Stimulated activated CD8-positive, alpha-beta memory T cell treated with anti-CD3 and anti-CD28 coated beads, Interleukin-7, amount 100 ng/mL, for 4 hours (primary cell): ENCODE results near the gene CISD3.
"Not testable (repeated sequence)": the region's sequence is repeated elsewhere in the genome, so short reads cannot be mapped to it uniquely, and the experiment has no call there.

ENCODE experiments used
- DNase-seq, 2 donors: peaks; one replicate each; pipeline ENCODE4 v3.0.0-alpha.2; 2020; ENCODE audit warnings: low read depth in 2 of 2

The CISD3 gene

DNA sequence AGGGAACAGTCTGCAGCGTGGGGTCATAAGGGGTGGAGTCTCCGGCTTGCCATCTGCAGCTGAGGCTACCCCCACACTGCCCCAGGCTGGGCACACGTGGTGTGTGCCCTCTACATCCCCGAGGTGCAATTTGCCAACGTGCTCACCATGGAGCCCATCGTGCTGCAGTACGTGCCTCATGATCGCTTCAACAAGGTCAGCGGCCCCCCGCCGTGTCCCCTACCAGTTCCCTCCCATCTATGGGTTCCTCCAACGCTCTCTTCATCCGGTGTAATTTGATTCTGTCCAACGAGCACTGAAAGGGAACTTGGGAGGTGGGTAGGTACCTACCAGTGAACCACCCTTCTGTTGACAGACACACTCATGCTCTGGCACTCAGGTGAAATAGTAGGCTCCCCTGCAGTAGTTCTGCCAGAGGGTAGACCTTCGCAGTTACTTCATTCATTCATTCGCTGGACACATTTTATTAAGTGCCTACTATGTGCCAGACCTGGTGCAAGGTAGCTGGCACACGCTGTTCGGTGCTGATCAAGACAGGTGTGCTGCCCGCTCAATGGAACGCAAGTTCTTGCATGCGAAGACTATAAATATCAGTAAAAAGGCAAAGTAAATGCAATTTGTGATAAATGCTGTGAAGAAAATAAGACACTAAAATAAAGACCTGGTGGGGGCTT lies 22.3 kb upstream of the CISD3 start:
- DNase-seq, result no peak

DNA sequence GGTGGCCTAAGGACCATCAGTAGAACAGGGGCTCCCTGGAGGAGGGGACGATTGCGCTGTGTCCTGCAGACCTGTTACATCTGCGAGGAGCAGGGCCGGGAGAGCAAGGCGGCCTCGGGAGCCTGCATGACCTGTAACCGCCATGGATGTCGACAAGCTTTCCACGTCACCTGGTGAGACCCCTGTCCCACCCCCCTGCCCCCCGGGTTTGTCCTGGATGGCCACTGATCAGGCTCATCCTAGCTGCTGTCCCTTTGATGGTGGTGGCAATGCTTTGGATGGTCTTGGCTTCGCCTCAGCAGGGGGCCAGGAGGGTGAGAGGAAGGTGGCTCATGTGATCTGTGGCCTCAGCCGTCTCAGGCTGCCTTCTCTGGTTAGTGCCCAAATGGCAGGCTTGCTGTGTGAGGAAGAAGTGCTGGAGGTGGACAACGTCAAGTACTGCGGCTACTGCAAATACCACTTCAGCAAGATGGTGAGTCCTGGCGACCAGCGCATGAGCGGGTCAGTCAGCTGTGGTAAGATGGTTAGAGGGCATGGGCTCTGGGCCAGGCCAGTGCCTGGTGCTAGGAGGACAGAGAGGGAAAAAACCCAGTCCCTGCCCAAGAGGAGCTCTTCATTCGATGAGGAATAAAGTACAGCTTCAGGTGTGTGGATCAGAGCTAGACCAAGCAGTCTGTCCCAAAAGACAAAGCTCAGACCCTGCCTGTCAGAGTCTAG lies 20.9 kb upstream of the CISD3 start:
- no peak for DNase-seq

DNA sequence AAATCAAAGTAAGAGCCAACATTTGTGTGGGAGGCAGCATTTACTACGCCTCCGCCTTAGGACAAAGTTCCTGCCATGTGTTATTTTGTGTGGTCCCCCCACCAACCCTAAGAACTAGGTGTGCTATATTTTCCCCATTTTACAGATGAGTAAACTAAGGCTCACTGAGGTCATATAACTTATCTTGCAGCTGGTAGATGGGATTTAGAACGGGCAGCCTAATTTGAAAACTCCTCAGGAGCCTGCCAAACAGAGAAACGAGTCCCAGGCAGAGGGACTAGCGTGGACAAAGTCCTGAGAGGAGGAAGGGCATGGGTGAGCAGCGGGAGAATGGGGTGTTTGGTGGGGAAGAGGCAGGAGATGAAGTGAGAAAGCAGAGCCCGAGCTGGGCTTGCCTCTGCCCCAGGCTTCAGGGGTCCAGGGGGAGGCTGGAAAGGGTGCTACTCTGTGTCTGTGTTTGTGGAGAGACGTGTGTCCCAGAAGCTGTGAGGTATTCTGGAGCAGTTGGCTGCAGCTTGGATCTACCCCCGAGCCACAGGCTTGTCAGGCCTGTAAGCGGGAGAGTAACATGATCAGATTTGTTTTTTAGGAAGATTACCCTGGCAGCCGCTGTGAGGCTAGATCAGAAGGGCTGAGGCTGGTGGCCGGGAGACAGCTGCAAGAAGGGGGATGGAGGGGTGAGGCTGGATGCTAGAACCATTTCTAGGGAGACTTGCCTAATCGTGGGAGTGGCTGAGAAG lies 20.1 kb upstream of the CISD3 start:
- DNase-seq, result no peak

DNA sequence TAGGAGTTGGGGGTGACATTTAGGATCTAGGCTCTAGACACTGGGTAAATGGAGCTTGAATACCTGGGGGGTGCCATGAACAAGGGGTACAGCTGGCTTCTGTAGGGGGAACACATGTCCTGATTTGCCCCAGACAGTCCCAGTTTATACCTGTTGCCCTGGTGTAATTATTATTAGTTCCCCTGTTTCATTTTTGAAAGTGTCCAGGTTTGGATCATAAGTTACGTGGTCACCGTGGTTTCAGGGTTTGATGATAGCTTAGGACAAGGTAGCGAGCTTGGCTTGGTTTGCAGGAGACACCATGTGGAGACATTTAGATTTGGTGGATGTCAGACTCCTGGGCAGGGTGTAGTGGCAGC lies 19.6 kb upstream of the CISD3 start:
- DNase-seq, result no peak

DNA sequence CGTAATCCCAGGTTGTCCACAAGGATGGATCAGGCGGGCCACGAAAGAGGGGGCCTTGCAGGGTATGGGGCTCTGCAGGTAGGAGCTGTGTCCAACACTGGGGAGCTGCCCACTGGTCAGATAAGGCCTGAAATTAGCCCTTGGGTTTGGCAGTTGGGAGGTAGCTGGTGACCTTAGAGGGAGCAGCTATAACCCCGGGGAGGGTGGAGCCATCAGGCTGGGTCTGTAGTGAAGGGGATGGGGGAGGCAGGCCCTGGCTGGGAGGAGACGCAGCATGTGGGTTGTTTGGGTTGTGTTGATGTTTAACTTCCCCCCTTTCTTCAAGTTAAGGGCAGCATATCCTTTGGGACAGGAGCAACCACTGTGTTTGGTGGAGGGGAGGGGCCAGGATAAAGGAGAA lies 19.2 kb upstream of the CISD3 start:
- no peak for DNase-seq

DNA sequence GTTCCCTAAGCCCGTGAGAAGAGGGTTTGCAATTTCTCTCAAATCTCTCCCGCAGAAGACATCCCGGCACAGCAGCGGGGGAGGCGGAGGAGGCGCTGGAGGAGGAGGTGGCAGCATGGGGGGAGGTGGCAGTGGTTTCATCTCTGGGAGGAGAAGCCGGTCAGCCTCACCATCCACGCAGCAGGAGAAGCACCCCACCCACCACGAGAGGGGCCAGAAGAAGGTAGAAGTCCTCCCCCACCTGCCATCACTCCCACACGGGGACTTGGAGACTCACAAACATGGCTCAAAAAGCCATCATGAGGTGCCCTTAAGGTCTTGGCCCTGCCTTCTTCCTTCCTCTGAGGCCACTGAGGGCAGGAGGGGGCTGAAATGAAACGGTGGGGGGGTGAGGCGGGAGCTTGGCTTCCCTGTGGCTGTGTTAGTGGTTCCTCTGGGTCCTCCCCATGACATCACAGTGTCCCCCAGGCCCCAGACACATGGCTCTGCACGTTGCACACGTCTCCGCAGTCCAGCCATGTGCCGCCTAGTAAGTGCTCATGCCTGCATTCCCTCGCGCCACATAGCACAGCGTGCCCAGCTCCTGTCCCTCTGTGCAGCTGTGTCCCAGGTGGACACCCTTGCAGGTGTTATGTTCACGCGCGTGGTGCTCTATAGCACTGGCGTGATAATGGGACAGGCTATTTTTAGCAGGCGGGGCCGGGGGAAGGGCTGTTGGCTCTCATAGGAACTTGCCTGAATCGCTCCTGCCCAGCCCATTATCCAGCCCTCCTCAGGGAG lies 18.2 kb upstream of the CISD3 start:
- no peak for DNase-seq

DNA sequence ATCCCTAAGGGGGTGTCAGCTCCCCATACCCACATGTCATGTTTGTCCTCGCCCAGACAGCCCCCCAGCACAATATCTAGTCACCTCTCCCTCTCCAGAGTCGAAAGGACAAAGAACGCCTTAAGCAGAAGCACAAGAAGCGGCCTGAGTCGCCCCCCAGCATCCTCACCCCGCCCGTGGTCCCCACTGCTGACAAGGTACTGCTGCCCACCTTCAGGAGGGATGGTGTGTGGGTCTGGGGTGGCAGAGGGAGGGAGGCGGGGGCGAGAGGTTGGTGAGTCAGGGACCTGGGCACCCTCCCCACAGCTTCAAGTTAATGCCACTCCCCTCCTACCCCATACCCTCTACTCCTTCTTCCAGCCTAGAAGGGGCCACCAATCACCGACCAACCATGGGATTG lies 17.5 kb upstream of the CISD3 start:
- DNase-seq, result no peak

DNA sequence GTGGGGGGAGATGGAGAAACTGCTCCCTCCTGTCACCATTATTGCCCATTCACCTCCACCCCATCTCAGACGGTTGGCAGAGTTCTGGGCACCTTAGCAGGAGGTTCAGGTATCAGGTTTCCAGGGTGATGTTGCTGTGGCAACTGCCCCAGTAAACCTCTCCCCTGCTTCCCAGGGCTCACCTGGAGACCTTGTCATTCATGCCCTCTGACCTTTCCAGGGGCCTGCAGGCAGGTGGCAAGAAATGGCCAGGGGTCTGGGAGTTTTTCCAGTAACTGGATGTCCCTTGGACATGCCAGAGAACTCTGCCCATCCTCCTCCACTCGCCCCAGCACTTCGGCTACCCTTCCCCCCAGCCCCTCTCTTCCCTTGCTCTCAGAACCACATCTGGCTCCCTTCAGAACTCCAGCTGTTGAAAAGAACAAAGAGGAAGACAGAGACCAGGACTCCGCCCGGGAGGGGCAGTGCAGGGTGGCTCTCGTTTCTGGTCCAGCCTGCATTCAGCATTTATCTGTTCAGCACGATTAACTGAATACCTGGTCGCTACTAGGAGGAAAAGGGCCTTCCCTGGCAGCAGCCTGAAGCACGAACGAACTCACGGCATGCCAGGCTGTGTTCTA lies 16.6 kb upstream of the CISD3 start:
- no peak for DNase-seq

DNA sequence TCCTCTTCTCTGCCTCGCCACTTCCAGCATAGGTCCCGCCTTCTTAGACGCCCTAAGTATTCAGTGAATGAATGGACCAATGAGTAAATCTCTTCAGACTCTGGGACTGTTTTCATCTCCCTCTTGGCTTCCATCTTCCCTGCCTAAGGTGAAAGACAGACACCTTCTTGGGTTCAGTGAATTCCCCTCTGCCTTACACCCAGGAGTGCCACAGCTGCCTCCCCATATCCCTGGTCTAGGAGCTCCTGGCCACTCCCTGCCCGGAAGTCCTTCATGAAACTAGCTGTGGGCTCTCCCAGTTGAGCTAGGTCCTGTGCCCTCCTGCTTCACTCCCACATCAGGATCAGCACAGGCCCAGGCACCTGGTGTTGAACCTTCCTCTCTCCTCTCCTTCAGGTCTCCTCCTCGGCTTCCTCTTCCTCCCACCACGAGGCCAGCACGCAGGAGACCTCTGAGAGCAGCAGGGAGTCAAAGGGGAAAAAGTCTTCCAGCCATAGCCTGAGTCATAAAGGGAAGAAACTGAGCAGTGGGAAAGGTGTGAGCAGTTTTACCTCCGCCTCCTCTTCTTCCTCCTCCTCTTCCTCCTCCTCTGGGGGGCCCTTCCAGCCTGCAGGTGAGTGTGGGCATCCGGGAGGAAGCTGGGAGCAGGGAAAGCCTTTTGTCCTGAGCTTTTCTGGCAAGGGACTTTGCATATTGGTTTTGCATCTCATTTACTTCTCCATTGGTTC lies 14.8 kb upstream of the CISD3 start:
- DNase-seq, result no peak

DNA sequence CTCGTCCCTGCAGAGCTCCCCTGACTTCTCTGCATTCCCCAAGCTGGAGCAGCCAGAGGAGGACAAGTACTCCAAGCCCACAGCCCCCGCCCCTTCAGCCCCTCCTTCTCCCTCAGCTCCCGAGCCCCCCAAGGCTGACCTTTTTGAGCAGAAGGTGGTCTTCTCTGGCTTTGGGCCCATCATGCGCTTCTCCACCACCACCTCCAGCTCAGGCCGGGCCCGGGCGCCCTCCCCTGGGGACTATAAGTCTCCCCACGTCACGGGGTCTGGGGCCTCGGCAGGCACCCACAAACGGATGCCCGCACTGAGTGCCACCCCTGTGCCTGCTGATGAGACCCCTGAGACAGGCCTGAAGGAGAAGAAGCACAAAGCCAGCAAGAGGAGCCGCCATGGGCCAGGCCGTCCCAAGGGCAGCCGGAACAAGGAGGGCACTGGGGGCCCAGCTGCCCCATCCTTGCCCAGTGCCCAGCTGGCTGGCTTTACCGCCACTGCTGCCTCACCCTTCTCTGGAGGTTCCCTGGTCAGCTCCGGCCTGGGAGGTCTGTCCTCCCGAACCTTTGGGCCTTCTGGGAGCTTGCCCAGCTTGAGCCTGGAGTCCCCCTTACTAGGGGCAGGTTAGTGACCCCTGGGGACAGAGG lies 13.7 kb upstream of the CISD3 start:
- no peak for DNase-seq

DNA sequence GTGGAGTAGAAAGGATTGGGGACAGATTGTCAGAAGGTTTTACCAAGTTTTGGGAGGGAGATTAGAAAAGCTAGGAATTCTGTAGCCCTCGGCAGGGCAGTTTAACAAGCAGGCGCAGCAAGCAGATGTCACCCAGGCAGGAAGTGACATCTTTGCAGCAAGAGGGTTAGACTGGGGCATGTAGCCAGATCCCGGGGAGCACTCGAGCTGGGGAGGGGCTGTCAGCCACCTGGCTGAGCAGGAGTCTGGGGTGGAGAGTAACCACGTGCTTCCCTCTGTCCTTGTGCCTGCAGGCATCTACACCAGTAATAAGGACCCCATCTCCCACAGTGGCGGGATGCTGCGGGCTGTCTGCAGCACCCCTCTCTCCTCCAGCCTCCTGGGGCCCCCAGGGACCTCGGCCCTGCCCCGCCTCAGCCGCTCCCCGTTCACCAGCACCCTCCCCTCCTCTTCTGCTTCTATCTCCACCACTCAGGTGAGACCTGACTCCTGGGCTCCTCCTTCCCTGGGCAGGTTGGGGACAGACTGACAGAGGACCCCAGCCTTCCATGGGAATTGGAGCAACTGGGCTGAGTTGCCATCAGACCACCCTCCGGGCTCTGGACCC lies 12.9 kb upstream of the CISD3 start:
- no peak for DNase-seq

DNA sequence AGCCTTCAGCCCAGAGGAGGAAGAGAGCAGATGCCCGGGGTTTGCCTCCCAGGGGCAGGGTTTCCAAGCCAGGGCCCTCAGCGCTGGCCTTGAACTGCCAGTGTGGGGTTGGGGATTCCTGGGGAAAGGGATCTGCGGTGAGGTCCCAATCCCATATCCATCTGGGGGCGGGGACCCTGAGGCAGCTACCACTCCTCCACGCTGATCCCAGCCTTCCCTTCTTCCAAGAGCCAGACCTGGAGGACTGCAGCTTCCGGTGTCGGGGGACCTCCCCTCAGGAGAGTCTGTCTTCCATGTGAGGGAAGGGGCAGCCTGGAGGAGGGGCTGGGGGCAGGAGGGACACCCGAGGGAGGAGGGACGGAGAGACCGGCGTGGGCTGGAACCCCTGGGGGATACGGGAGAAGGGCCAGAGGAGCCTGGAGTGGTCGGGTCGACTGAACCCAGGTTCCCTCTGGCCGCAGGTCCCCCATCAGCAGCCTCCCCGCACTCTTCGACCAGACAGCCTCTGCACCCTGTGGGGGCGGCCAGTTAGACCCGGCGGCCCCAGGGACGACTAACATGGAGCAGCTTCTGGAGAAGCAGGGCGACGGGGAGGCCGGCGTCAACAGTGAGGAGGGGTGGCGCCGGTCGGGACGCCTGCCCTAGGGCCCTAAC lies 10.7 kb upstream of the CISD3 start:
- DNase-seq, result no peak

DNA sequence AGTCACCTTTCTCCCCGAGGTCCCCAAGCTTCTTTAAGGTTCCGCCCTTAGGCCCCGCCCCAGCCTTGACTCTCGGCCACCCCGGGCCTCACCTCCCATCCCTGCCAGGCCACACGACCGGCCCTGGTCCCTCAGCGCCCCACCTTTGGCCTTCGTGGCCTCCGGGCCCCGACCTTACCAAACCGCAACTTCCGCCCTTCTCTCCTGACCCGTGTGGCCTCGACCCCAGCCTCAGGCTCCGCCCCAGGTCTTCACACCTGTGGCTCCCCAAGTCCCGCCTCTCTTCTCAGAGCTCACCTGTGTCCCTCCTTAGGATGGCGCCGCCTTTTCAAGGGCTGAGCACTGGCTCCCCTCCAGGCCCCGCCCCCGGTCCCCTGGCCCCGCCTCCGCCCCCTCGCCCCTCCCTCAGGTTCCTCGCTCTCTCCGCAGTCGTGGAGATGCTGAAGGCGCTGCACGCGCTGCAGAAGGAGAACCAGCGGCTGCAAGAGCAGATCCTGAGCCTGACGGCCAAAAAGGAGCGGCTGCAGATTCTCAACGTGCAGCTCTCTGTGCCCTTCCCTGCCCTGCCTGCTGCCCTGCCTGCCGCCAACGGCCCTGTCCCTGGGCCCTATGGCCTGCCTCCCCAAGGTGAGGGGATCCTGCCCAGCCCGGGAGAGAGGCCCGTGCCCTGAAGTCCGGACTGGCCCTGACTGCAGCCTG lies 10.0 kb upstream of the CISD3 start:
- DNase-seq, result no peak

DNA sequence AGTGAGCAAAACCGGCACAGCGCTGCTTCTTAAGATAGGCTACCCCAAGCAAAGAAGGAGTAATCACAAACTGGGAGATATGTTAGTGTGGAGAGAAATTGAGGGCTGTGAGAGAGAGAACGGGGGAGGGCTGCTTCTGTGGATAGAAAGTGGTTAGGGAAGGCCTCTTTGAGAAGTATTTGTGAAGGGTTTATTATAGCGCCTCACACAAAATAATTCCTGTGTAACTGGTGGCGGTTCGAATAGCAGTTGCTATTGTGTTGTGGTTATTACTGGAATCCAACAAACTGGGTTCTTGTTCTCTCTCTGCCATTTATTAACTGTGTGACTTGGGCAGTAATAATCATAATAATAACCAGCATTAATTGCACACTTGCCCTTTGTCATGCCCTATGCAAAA lies 9.2 kb upstream of the CISD3 start:
- no peak for DNase-seq

DNA sequence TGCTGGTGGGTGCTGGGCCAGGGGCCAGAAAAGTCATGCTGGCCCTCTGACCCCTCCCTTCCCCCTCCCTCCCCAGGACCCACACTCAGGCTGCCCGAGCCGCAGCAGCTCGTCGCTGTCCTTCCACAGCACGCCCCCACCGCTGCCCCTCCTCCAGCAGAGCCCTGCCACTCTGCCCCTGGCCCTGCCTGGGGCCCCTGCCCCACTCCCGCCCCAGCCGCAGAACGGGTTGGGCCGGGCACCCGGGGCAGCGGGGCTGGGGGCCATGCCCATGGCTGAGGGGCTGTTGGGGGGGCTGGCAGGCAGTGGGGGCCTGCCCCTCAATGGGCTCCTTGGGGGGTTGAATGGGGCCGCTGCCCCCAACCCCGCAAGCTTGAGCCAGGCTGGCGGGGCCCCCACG lies 8.3 kb upstream of the CISD3 start:
- no peak for DNase-seq

DNA sequence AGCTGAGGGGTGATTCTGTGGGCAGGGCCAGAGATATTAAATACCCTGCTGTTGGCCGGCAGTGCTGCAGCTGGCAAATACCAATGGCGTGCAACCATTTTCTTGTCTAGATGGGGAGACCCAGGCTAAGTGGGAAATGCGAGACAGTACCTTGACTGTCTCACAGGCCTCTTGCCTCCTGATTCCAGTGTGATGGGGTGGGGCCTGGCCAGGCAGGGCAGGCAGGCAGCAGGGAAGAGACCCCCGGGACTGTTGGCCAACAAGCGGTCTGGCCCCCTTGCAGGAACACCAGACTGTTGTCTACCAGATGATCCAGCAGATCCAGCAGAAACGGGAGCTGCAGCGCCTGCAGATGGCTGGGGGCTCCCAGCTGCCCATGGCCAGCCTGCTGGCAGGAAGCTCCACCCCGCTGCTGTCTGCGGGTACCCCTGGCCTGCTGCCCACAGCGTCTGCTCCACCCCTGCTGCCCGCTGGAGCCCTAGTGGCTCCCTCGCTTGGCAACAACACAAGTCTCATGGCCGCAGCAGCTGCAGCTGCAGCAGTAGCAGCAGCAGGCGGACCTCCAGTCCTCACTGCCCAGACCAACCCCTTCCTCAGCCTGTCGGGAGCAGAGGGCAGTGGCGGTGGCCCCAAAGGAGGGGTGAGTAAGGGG lies 5.7 kb upstream of the CISD3 start:
- DNase-seq, result no peak

DNA sequence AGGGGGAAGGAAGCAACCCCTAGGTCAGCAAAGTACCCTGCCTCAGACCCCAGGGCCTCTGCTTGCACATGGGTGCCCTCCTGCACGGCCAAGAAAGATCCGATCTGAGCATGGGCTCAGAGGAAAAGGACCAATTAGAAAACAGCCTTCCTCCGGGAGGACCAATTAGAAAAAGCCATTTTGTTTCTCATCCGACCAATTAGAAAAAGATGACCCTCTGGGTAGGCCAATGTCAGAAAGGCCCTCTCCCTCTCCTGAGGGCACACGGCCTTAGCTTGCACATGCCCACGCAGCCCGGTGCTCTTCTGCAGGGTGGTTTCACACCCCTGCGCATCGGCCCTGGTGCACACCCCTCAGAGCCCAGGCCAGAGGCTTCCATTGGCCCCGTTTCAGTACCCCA lies 5.1 kb upstream of the CISD3 start:
- DNase-seq, result no peak

DNA sequence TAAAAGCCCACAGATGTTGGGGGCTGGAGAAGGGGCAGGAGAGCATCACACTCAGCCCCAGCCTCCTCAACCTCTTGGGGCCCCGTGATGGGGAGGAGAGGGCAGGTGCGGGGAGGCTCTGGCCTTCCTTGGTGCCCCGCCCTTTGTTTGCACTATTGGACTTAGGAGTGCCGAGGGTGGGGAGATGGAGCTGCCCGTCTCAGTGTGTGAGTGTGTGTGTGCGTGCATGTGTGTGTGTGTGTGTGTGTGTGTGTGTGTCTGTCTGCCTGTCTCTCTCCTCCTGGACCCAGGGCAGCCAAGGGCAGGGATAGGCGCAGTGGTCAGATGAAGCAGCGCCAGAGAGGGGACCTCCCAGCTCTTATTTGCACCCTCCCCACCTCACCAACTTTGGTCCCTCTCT lies 4.0 kb upstream of the CISD3 start:
- not testable (repeated sequence) for DNase-seq

DNA sequence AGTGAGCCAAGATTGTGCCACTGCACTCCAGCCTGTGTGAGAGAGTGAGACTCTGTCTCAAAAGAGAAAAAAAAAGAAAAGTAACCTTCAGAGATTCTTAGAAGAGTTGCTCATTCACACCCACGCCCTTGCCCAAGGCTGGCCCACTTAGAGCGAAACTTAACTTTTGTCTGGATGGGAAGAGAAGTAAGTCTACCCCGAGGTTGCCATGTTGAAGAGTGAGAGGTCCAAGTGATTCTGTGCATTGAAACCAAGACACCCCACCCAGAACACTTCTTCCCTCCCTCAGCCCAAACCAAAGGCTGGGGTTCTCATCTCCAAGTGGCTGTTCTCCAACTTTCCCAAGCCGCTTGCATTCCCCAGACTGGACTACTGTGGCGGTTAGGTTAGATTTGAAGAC lies 2.4 kb upstream of the CISD3 start:
- DNase-seq, result peak; percentile 76 to 82
